Eye (tissue), 1 donor: ENCODE measurements around the gene FOXO3.
A peak's percentile ranks its signal among the peaks of the same experiment; 100 is the strongest.

Experiments used
- DNase-seq: peaks from one replicate; pipeline ENCODE4 v3.0.0-alpha.2; 2015

Gene FOXO3

GRCh38 chr6:108689272-108690161 lies 128.8 kb downstream of the FOXO3 start:
- no peak for DNase-seq

- DNase-seq, result no peak
Measured at GRCh38 chr6:108690326-108691049, 129.8 kb downstream of the FOXO3 start.

- DNase-seq, result no peak
Measured at GRCh38 chr6:108693430-108694154, 132.9 kb downstream of the FOXO3 start.

GRCh38 chr6:108694816-108695215 lies 134.1 kb downstream of the FOXO3 start:
- no peak for DNase-seq

- DNase-seq, result peak; percentile 48
Measured at GRCh38 chr6:108697561-108698161, 136.9 kb downstream of the FOXO3 start.

- no peak for DNase-seq
Measured at GRCh38 chr6:108698593-108699289, 138.0 kb downstream of the FOXO3 start.

- DNase-seq, result peak; percentile 63
Measured at GRCh38 chr6:108699290-108700041, 138.7 kb downstream of the FOXO3 start.

GRCh38 chr6:108702106-108702851 lies 141.6 kb downstream of the FOXO3 start:
- no peak for DNase-seq

GRCh38 chr6:108706649-108707048 lies 145.9 kb downstream of the FOXO3 start:
- DNase-seq, result no peak

- no peak for DNase-seq
Measured at GRCh38 chr6:108707328-108707976, 146.7 kb downstream of the FOXO3 start.

GRCh38 chr6:108710030-108710429 lies 149.3 kb downstream of the FOXO3 start:
- DNase-seq, result no peak

- DNase-seq, result no peak
Measured at GRCh38 chr6:108710551-108710950, 149.8 kb downstream of the FOXO3 start.

GRCh38 chr6:108711071-108711470 lies 150.4 kb downstream of the FOXO3 start:
- DNase-seq, result no peak

GRCh38 chr6:108711826-108712225 lies 151.1 kb downstream of the FOXO3 start:
- no peak for DNase-seq

- DNase-seq, result no peak
Measured at GRCh38 chr6:108712946-108713345, 152.2 kb downstream of the FOXO3 start.

GRCh38 chr6:108714101-108714765 lies 153.5 kb downstream of the FOXO3 start:
- DNase-seq, result peak; percentile 45

- peak; percentile 20 for DNase-seq
Measured at GRCh38 chr6:108714766-108715414, 154.2 kb downstream of the FOXO3 start.

- DNase-seq, result no peak
Measured at GRCh38 chr6:108715832-108716231, 155.1 kb downstream of the FOXO3 start.
